Prostate gland (tissue), 2 donors: Measurements from ENCODE around the gene MED9. TPM values are rescaled to one million over a fixed set of nuclear protein-coding genes. Genes with fewer than 3 reads are reported as not detected.

Experiments used
- DNase-seq: peaks from one replicate; pipeline ENCODE4 v3.0.0-alpha.2; 2019; ENCODE audit warnings: low spot score
- H3K27ac ChIP-seq, 2 donors: fragments of 200-600 bp; sonication (generic); 2 replicates each; pipeline ENCODE4 v1.5.1; 2017 to 2019
- H3K27me3 ChIP-seq: fragments of 200-600 bp; sonication (generic); replicated peaks from 2 replicates; pipeline ENCODE4 v1.5.1; 2019; ENCODE audit not compliant: insufficient read depth
- H3K36me3 ChIP-seq, 2 donors: fragments of 200-600 bp; sonication (generic); 1 replicate in 1 of 2; 2 replicates in 1 of 2; pipeline versions ENCODE4 v1.5.1 to v1.8.1; 2017 to 2019
- H3K4me1 ChIP-seq: fragments of 200-600 bp; sonication (generic); replicated peaks from 2 replicates; pipeline ENCODE4 v1.5.1; 2019
- H3K4me3 ChIP-seq, 2 donors: fragments of 200-600 bp; sonication (generic); 2 replicates each; pipeline ENCODE4 v1.5.1; 2017 to 2019
- H3K9me3 ChIP-seq: fragments of 200-600 bp; sonication (generic); 2 replicates; pipeline ENCODE4 v1.5.1; 2017
- CTCF ChIP-seq, 4 experiments: fragments of 200-600 bp in 2 of 4; fragments of 450-650 bp in 2 of 4; sonication (generic) in 2 of 4; IDR thresholded peaks; 1 replicate in 3 of 4; 2 replicates in 1 of 4; pipeline ENCODE4 v1.5.1; 2016 to 2019; ENCODE audit warnings: antibody characterized with exemption in 4 of 4, mild to moderate bottlenecking in 2 of 4, moderate library complexity in 2 of 4
- POLR2A ChIP-seq: fragments of 450-650 bp; IDR thresholded peaks from one replicate; pipeline ENCODE4 v1.6.1; 2016; ENCODE audit warnings: antibody characterized with exemption, mild to moderate bottlenecking
- POLR2AphosphoS5 ChIP-seq: sonication (generic); formaldehyde crosslinking; IDR thresholded peaks from one replicate; pipeline ENCODE4 v1.6.1; 2017; ENCODE audit warnings: antibody characterized with exemption
- WGBS: methylation state at CpG from one replicate; pipeline ENCODE4 v1.1.5; 2018; 5-methylcytosine and 5-hydroxymethylcytosine counted together
- intact Hi-C: fragments of 100-400 bp; cut with DNase I; formaldehyde crosslinking; loops from one replicate; pipeline ENCODE4 v1.14.2; 2022
- total RNA-seq, 2 donors: library from RNA; depleted of rRNA; stranded (reverse); fragments of >200 nt; gene quantifications; one replicate each; pipeline ENCODE4 v1.1.0, GENCODE V29; 2016

MED9 gene
- total RNA-seq, 2 donors from 2014 or later, result 27.8 to 31.7 TPM

DNA sequence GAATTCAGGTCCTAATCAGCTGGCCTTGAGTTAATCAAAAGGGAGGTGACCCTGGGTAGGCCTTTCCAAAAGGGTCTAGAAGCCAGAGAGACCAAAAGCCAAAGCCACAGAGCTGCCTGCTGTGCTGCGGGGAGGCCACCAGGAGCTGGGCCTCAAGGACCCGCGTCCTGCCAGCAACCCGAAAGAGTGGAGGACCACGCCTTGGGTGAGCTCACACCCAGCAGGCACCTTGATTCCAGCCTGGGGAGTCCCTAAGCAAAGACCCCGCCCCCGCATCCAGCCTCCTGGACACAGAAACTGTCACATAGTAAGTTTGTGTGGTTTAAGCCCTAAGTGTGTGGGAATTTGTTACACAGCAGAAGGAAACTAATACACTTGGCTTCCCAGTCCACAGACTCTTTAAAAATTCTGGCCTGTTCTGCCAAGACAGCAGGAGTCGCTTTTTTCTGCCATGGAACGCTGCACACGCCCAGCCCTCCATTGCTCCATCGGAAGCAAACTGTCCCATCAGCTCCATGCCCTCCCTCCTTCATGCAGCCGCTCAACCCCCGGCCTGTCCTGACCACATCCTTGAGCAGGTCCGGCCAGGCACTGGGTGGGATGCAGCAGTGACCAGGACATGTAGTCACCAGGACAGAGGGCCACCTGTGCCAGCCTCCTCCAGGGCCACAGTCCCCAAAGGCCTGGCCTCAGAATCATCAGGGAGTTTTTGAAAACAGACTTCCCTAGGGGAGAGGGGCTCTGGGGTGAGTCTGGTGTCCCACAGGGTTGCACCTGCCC lies 40.3 kb downstream of the MED9 start:
- WGBS, result 86% methylated on average over 14 of the region's 14 CpGs
- Histone ChIP-seq H3K4me3 (no peak overlapping the region), H3K36me3 (no peaks in the 10 kb centered on the region), H3K4me1 (no peaks in the 10 kb centered on the region), H3K27ac (no peak overlapping the region), H3K9me3 (no peaks in the 10 kb centered on the region), H3K27me3 (no peaks in the 10 kb centered on the region)
- intact Hi-C loops, result no loop called here
- no peak for DNase-seq
- no peak for TF ChIP-seq POLR2AphosphoS5
- TF ChIP-seq CTCF (IDR thresholded peaks at IDR 0.05), result no peak
- TF ChIP-seq POLR2A, result no peak

DNA sequence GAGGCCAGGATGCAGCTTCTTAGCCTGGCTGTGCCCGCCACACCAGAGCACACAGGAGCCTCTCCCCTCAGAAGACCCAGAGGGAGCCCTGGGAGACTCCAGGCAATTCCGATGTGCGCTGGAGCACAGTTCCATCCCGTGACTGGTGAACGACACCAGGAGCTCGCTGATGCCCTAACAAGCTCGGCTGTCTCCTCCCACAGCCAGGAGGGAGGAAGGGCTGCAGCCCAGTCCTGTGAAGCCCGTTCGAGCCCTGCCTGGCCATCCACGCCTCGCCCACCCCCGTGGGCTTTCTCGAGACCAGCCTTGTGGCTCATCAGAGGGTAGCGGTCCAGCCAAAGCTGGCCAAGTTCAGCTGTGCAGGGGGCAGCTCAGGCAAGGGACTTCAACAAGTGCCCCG lies 41.2 kb downstream of the MED9 start:
- intact Hi-C loops, result no loop called here
- H3K4me1 ChIP-seq, result no peaks in the 10 kb centered on the region
- no peak for TF ChIP-seq CTCF (IDR thresholded peaks at IDR 0.05)
- TF ChIP-seq POLR2A, result no peak
- no peak for TF ChIP-seq POLR2AphosphoS5
- no peak overlapping the region for H3K27ac ChIP-seq
- H3K36me3 ChIP-seq, result no peaks in the 10 kb centered on the region
- no peak for DNase-seq
- no peaks in the 10 kb centered on the region for H3K27me3 ChIP-seq
- no peak overlapping the region for H3K4me3 ChIP-seq
- WGBS, result 93% methylated on average over 11 of the region's 15 CpGs
- H3K9me3 ChIP-seq, result no peaks in the 10 kb centered on the region

GRCh38 chr17:17518951-17519350 lies 42.2 kb downstream of the MED9 start:
- WGBS, result 86% methylated on average over 5 of the region's 5 CpGs
- no peak overlapping the region for H3K27ac ChIP-seq
- H3K9me3 ChIP-seq, result no peaks in the 10 kb centered on the region
- TF ChIP-seq POLR2A, result no peak
- no peak for TF ChIP-seq CTCF (IDR thresholded peaks at IDR 0.05)
- no peak for TF ChIP-seq POLR2AphosphoS5
- no peak overlapping the region for H3K4me3 ChIP-seq
- DNase-seq, result no peak
- no peaks in the 10 kb centered on the region for H3K4me1 ChIP-seq
- intact Hi-C loops, result no loop called here
- H3K36me3 ChIP-seq, result no peaks in the 10 kb centered on the region
- no peaks in the 10 kb centered on the region for H3K27me3 ChIP-seq

DNA sequence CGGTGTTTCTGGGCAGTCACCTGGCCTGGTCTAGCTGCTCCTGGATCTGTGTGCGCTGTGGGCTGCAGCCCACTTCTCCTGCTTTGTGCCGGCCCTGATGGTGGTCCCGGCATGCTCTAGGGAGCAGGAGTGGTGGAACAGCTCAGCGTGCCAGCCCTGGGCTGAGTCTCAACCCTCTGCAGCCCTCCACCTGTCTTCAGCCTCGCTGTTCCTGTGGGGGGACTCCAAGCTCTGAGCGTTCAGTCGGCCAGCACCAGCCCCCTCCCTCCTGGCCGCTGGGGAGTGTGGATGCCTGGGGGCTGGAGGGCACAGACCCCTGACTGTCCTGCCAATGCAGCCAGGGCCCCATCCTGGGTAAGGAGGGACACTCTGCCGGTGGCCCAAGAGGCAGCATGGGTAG lies 43.1 kb downstream of the MED9 start:
- DNase-seq, result no peak
- H3K27me3 ChIP-seq, result no peaks in the 10 kb centered on the region
- TF ChIP-seq CTCF (IDR thresholded peaks at IDR 0.05), result no peak
- no peak for TF ChIP-seq POLR2A
- no peak for TF ChIP-seq POLR2AphosphoS5
- H3K4me3 ChIP-seq, result no peak overlapping the region
- H3K4me1 ChIP-seq, result no peaks in the 10 kb centered on the region
- no peaks in the 10 kb centered on the region for H3K9me3 ChIP-seq
- 89% methylated on average over 10 of the region's 10 CpGs for WGBS
- H3K27ac ChIP-seq, result no peak overlapping the region
- no peaks in the 10 kb centered on the region for H3K36me3 ChIP-seq
- intact Hi-C loops, result no loop called here

- no peak for TF ChIP-seq CTCF (IDR thresholded peaks at IDR 0.05)
- TF ChIP-seq POLR2A, result no peak
- no peak for TF ChIP-seq POLR2AphosphoS5
- Histone ChIP-seq H3K9me3 (no peaks in the 10 kb centered on the region), H3K4me1 (no peaks in the 10 kb centered on the region), H3K27me3 (no peaks in the 10 kb centered on the region), H3K36me3 (no peaks in the 10 kb centered on the region), H3K4me3 (no peak overlapping the region), H3K27ac (no peak overlapping the region)
- no peak for DNase-seq
- 87% methylated on average over 21 of the region's 22 CpGs for WGBS
- intact Hi-C loops, result no loop called here
Observed at GRCh38 chr17:17520599-17521232, 43.9 kb downstream of the MED9 start.
